ENCODE results near the gene SLC38A1. TPM values are rescaled to one million over a fixed set of nuclear protein-coding genes. Genes with fewer than 3 reads are reported as not detected.
A peak's percentile ranks its signal among the peaks of the same experiment; 100 is the strongest.

The SLC38A1 gene
- total RNA-seq, result 100 to 1,000 TPM in 1 of 2 donors, 10 to 100 TPM in 1; 79.6 to 116 TPM

GRCh38 chr12:46268583-46269428, at the start of gene SLC38A1:
SLC38A1 (minus strand) TSS chr12:46269043; CDS start chr12:46239800, 29,243 bp downstream.
- Histone ChIP-seq H3K9me3 (no peaks in the 10 kb centered on the region), H3K4me1 (peaks cover 0 to 40% of the 10 kb centered on the region in 2 donors), H3K36me3 (no peaks in the 10 kb centered on the region), H3K4me3 (peak within 1 kb of the TSS; percentile 44 to 63), H3K27ac (peak within 1 kb of the TSS; percentile 87 to 88), H3K27me3 (no peaks in the 10 kb centered on the region)
- peak; percentile 86 for DNase-seq (ENCODE audit: low spot score)
- no peak for TF ChIP-seq CTCF (IDR thresholded peaks at IDR 0.05)

GRCh38 chr12:46318037-46318436, 49.2 kb upstream of the SLC38A1 start:
- H3K9me3 ChIP-seq, result peaks cover 0 to 5% of the 10 kb centered on the region in 2 donors
- no peak for TF ChIP-seq CTCF (IDR thresholded peaks at IDR 0.05)
- no peaks in the 10 kb centered on the region for H3K4me1 ChIP-seq
- no peak overlapping the region for H3K27ac ChIP-seq
- H3K27me3 ChIP-seq, result no peaks in the 10 kb centered on the region
- H3K4me3 ChIP-seq, result no peak overlapping the region
- H3K36me3 ChIP-seq, result no peaks in the 10 kb centered on the region
- no peak for DNase-seq (ENCODE audit: low spot score)

GRCh38 chr12:46304070-46304469, 35.2 kb upstream of the SLC38A1 start:
- no peak overlapping the region for H3K27ac ChIP-seq
- no peak for TF ChIP-seq CTCF (IDR thresholded peaks at IDR 0.05)
- no peak for DNase-seq (ENCODE audit: low spot score)
- H3K27me3 ChIP-seq, result no peaks in the 10 kb centered on the region
- peaks cover 0 to 7% of the 10 kb centered on the region in 2 donors for H3K4me1 ChIP-seq
- H3K36me3 ChIP-seq, result no peaks in the 10 kb centered on the region
- no peaks in the 10 kb centered on the region for H3K9me3 ChIP-seq
- no peak overlapping the region for H3K4me3 ChIP-seq

GRCh38 chr12:46303039-46303666, 34.3 kb upstream of the SLC38A1 start:
- peak; percentile 50 to 63 for TF ChIP-seq CTCF (IDR thresholded peaks at IDR 0.05)
- Histone ChIP-seq H3K27ac (no peak overlapping the region), H3K4me3 (no peak overlapping the region), H3K9me3 (no peaks in the 10 kb centered on the region), H3K36me3 (no peaks in the 10 kb centered on the region), H3K27me3 (no peaks in the 10 kb centered on the region), H3K4me1 (peaks cover 0 to 7% of the 10 kb centered on the region in 2 donors)
- no peak for DNase-seq (ENCODE audit: low spot score)

- H3K9me3 ChIP-seq, result no peaks in the 10 kb centered on the region
- no peaks in the 10 kb centered on the region for H3K27me3 ChIP-seq
- TF ChIP-seq CTCF (IDR thresholded peaks at IDR 0.05), result no peak
- H3K36me3 ChIP-seq, result no peaks in the 10 kb centered on the region
- H3K4me1 ChIP-seq, result peaks cover 0 to 7% of the 10 kb centered on the region in 2 donors
- H3K27ac ChIP-seq, result no peak overlapping the region
- DNase-seq (ENCODE audit: low spot score), result no peak
- no peak overlapping the region for H3K4me3 ChIP-seq
These were observed 32.1 kb upstream of the SLC38A1 start for GRCh38 chr12:46300910-46301309.
